CD8-positive, alpha-beta memory T cell (primary cell): ENCODE results near the gene CAMK1D. TPM values are rescaled to one million over a fixed set of nuclear protein-coding genes. Genes with fewer than 3 reads are reported as not detected.

Experiments
- CTCF ChIA-PET: fragments of 350-600 bp; sonication (Branson Sonifier 250); formaldehyde crosslinking; loops from one replicate; lab custom pipeline; 2021; ENCODE audit warnings: antibody characterized with exemption; lab: Charles Lee
- POLR2A ChIA-PET: fragments of 350-600 bp; sonication (Branson Sonifier 250); formaldehyde crosslinking; loops from one replicate; lab custom pipeline; 2021; ENCODE audit warnings: antibody characterized with exemption; lab: Charles Lee
- DNase-seq, 5 donors: peaks; one replicate each; pipeline versions ENCODE4 v3.0.0 to v3.0.0-alpha.2; 2020 to 2022; ENCODE audit warnings: mixed read lengths in 1 of 5
- H3K27ac ChIP-seq: one replicate; pipeline ENCODE4 v1.7.0; 2013; ENCODE audit warnings: low read depth, mild to moderate bottlenecking, low read length, moderate library complexity
- H3K27me3 ChIP-seq: 2 replicates; pipeline ENCODE4 v1.7.0; 2013; ENCODE audit warnings: low read length, mild to moderate bottlenecking; ENCODE audit not compliant: insufficient read depth, poor library complexity, severe bottlenecking
- H3K36me3 ChIP-seq: 2 replicates; pipeline ENCODE4 v1.7.0; 2013; ENCODE audit warnings: mild to moderate bottlenecking, low read length, moderate library complexity; ENCODE audit not compliant: insufficient read depth
- H3K4me1 ChIP-seq: 2 replicates; pipeline ENCODE4 v1.7.0; 2013; ENCODE audit warnings: mild to moderate bottlenecking, low read length, moderate library complexity; ENCODE audit not compliant: insufficient read depth
- H3K4me3 ChIP-seq: 2 replicates; pipeline ENCODE4 v1.7.0; 2013; ENCODE audit warnings: mild to moderate bottlenecking, low read length
- H3K9me3 ChIP-seq: 2 replicates; pipeline ENCODE4 v1.7.0; 2013; ENCODE audit warnings: mild to moderate bottlenecking, low read length
- H3K27ac Mint-ChIP-seq, 8 donors: one replicate each; pipeline ENCODE4 v1.8.0; 2020 to 2021; ENCODE audit warnings: mixed read lengths in 8 of 8, mild to moderate bottlenecking in 6 of 8, inconsistent platforms in 3 of 8, moderate library complexity in 3 of 8
- H3K27me3 Mint-ChIP-seq, 2 donors: one replicate each; pipeline ENCODE4 v1.8.0; 2020 to 2021; ENCODE audit warnings: mixed read lengths in 2 of 2, mild to moderate bottlenecking in 1 of 2, moderate library complexity in 1 of 2
- H3K36me3 Mint-ChIP-seq, 3 donors: one replicate each; pipeline ENCODE4 v1.8.0; 2020 to 2021; ENCODE audit warnings: mixed read lengths in 3 of 3, inconsistent platforms in 1 of 3, mild to moderate bottlenecking in 1 of 3
- H3K4me1 Mint-ChIP-seq, 3 donors: one replicate each; pipeline ENCODE4 v1.8.0; 2020 to 2021; ENCODE audit warnings: mixed read lengths in 3 of 3, inconsistent platforms in 1 of 3, mild to moderate bottlenecking in 1 of 3
- H3K4me3 Mint-ChIP-seq, 7 donors: one replicate each; pipeline ENCODE4 v1.8.0; 2020 to 2021; ENCODE audit warnings: mixed read lengths in 7 of 7, mild to moderate bottlenecking in 6 of 7, moderate library complexity in 4 of 7, inconsistent platforms in 2 of 7
- H3K9me3 Mint-ChIP-seq, 5 donors: one replicate each; pipeline ENCODE4 v1.8.0; 2020 to 2022; ENCODE audit warnings: mixed read lengths in 5 of 5, mild to moderate bottlenecking in 3 of 5, moderate library complexity in 2 of 5, inconsistent platforms in 1 of 5
- polyA plus RNA-seq: library from polyadenylated mRNA; unstranded; fragments of 300-500 nt; fragmentation: Illumina TruSeq; gene quantifications from one replicate; pipeline ENCODE4 v1.2.3, GENCODE V29; 2021
- total RNA-seq, 2 experiments: library from RNA; stranded (reverse); gene quantifications; one replicate each; pipeline ENCODE4 v1.2.3, GENCODE V29; 2021

CAMK1D gene
- total and polyA plus RNA-seq, 3 experiments from 2014 or later = 8.9 to 15.1 (median 10.0) TPM

DNA sequence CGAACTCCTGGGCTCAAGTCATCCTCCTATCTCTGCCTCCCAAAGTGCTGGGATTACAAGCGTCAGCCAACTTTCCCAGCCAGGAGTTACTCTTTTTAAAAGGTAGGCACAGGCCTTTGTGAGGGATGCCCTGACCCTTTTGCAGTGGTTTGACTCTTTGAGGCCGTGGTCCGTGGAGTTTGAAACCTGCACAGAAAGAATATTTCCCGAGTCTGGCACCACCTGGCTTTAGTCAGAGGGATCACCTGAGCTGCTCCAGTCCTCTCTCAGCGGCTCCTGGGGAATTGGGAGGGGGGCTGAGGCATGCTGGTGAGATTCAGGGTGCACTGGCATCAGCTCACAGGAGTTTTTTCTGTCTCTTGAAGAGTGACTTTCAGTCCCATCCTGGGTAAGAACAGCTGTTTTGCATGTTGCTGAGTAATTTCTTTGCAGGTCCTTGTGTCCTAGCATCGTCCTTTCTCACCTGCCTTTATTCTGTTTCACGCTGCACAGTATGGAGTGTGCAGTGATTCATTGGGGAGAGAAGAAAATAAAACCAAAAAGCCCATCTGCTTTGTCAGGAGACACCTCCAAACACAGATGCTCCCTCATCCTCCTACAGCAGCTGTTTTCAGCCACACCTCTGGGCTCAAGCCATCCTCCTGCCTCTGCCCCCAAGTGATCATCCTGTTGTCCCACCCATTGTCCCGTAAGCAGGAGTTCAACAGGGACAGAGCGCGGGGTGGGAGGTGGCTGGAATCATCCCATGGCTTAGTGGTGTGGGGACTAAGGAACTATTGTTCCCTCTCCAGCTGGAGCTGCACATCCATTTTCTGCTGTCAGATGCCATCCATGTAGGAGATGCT is 284.7 kb downstream of the CAMK1D start:
- H3K4me1 ChIP-seq = peaks cover 23% of the 10 kb centered on the region
- Mint-ChIP-seq H3K36me3 (peaks cover 0 to 3% (median 3%) of the 10 kb centered on the region in 3 donors), H3K4me1 (peaks cover 19 to 26% (median 24%) of the 10 kb centered on the region in 3 donors), H3K4me3 (no peak overlapping the region), H3K9me3 (no peaks in the 10 kb centered on the region), H3K27me3 (peaks cover 0 to 3% of the 10 kb centered on the region in 2 donors), H3K27ac (peak overlapping the region in 3 of 8 donors; percentile 33 to 87 (median 43))
- no peak for DNase-seq
- H3K4me3 ChIP-seq = no peak overlapping the region
- no peaks in the 10 kb centered on the region for H3K36me3 ChIP-seq
- POLR2A ChIA-PET = no interaction called here
- H3K27ac ChIP-seq = no peak overlapping the region
- CTCF ChIA-PET = interaction anchor here (1.3 kb wide), 1 partner anchor 24 kb away, joined by 3 read pairs; no protein-coding TSS in a partner anchor
- H3K9me3 ChIP-seq = no peaks in the 10 kb centered on the region
- no peaks in the 10 kb centered on the region for H3K27me3 ChIP-seq

DNA sequence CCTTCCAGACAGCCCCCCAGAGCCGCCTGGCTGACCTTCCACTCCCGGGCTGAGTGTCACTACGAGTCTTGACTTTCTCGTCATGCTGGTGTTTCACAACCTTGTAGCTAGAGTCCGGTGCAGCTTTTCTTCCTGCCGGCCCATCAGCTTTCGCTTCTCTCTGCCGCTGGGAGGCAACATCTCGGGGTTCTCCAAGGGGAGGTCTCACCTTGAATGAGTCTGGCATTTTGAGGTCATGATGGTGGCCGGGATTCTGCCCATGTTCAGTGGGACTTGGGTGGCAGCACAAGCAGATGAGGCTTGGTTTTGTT is 285.2 kb downstream of the CAMK1D start:
- no peaks in the 10 kb centered on the region for H3K9me3 ChIP-seq
- peaks cover 23% of the 10 kb centered on the region for H3K4me1 ChIP-seq
- H3K36me3 Mint-ChIP-seq = peaks cover 0 to 3% (median 3%) of the 10 kb centered on the region in 3 donors
- H3K27ac ChIP-seq = no peak overlapping the region
- H3K9me3 Mint-ChIP-seq = no peaks in the 10 kb centered on the region
- peak overlapping the region in 5 of 8 donors; percentile 3 to 91 (median 47) for H3K27ac Mint-ChIP-seq
- CTCF ChIA-PET = interaction anchor here (1.3 kb wide), 1 partner anchor 25 kb away, joined by 3 read pairs; no protein-coding TSS in a partner anchor
- H3K4me3 Mint-ChIP-seq = peak overlapping the region in 1 of 7 donors; percentile 45
- no peak overlapping the region for H3K4me3 ChIP-seq
- no peaks in the 10 kb centered on the region for H3K27me3 ChIP-seq
- no peak for DNase-seq
- peaks cover 0 to 3% of the 10 kb centered on the region in 2 donors for H3K27me3 Mint-ChIP-seq
- H3K36me3 ChIP-seq = no peaks in the 10 kb centered on the region
- POLR2A ChIA-PET = no interaction called here
- peaks cover 15 to 23% (median 18%) of the 10 kb centered on the region in 3 donors for H3K4me1 Mint-ChIP-seq

DNA sequence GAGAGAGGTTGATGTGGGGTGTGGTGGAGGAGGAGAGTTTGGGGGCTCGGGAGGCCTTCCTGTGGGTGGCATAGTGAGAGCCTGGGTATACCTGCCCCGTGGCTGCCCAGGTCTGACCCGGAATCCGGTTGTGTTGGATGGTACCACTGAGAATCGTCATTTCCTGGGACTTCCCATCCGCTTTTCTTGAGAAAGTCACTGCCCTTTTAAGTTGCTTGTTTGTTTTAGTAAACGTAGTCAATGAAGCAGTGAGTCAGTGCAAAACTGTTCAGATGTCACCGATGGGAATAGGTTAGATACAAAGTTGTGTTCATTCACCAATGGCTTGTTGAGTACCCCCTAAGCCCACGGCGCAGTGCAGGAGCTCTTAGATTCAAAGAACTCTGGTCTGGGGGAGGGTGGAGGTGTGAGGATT is 285.8 kb downstream of the CAMK1D start:
- Mint-ChIP-seq H3K4me3 (peak overlapping the region in 2 of 7 donors; percentile 13 to 45), H3K9me3 (no peaks in the 10 kb centered on the region), H3K27me3 (peaks cover 0 to 3% of the 10 kb centered on the region in 2 donors), H3K36me3 (peaks cover 0 to 4% (median 3%) of the 10 kb centered on the region in 3 donors), H3K4me1 (peaks cover 15 to 23% (median 16%) of the 10 kb centered on the region in 3 donors), H3K27ac (peak overlapping the region in 6 of 8 donors; percentile 2 to 91 (median 50))
- Histone ChIP-seq H3K36me3 (no peaks in the 10 kb centered on the region), H3K4me3 (no peak overlapping the region), H3K9me3 (no peaks in the 10 kb centered on the region), H3K4me1 (peaks cover 23% of the 10 kb centered on the region), H3K27ac (no peak overlapping the region), H3K27me3 (no peaks in the 10 kb centered on the region)
- ChIA-PET CTCF (no interaction called here), POLR2A (no interaction called here)
- peak in 1 of 5 donors; percentile 51 for DNase-seq

DNA sequence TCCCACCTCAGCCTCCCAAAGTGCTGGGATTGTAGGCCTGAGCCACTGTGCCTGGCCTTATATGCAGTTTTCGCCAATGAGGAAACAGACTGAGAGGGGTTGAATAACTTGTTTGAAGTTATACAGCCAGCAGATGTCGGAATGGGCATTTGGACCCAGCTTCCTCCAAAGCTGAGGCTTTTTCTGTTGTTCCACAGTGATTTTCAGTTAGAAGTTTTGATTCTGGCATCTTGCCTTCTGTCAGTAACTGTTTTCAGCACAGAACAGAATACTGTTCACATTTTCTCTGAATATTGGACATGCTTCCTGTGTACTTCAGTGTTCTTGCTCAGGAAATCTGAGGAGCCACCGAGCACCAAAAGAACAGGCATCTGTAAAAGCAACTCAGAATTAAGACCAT is 287.2 kb downstream of the CAMK1D start:
- no peak overlapping the region for H3K27ac ChIP-seq
- peaks cover 23% of the 10 kb centered on the region for H3K4me1 ChIP-seq
- H3K4me3 ChIP-seq = no peak overlapping the region
- no peak overlapping the region for H3K4me3 Mint-ChIP-seq
- peaks cover 0 to 5% (median 3%) of the 10 kb centered on the region in 3 donors for H3K36me3 Mint-ChIP-seq
- no peaks in the 10 kb centered on the region for H3K36me3 ChIP-seq
- H3K27me3 Mint-ChIP-seq = peaks cover 0 to 3% of the 10 kb centered on the region in 2 donors
- H3K4me1 Mint-ChIP-seq = peaks cover 15 to 23% (median 16%) of the 10 kb centered on the region in 3 donors
- POLR2A ChIA-PET = no interaction called here
- H3K9me3 ChIP-seq = no peaks in the 10 kb centered on the region
- no peak for DNase-seq
- H3K27ac Mint-ChIP-seq = no peak overlapping the region
- CTCF ChIA-PET = no interaction called here
- no peaks in the 10 kb centered on the region for H3K9me3 Mint-ChIP-seq
- no peaks in the 10 kb centered on the region for H3K27me3 ChIP-seq

DNA sequence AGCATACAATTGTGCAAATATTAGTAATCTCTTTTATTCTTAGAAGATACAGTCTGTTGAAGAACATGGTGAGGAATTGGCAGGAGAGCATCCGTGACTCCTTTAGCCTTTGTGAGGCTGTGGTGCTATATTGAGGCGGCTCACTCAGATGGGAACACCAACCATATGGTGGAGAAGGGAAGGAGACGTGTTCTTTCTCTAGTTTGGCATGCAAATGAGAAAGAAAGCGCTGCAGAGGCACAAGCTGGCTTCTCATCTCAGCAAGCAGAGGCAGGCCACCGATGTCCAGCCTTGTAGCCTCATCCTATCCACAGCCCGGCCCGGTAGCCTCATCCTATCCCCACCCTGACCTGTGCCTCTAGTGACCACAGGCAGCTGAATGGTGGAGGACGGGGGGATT is 288.3 kb downstream of the CAMK1D start:
- peaks cover 23% of the 10 kb centered on the region for H3K4me1 ChIP-seq
- Mint-ChIP-seq H3K27me3 (peaks cover 0 to 3% of the 10 kb centered on the region in 2 donors), H3K27ac (no peak overlapping the region), H3K9me3 (no peaks in the 10 kb centered on the region), H3K36me3 (peaks cover 0 to 3% (median 3%) of the 10 kb centered on the region in 3 donors), H3K4me1 (peaks cover 15 to 23% (median 16%) of the 10 kb centered on the region in 3 donors), H3K4me3 (no peak overlapping the region)
- ChIA-PET POLR2A (no interaction called here), CTCF (no interaction called here)
- no peak overlapping the region for H3K4me3 ChIP-seq
- H3K27ac ChIP-seq = no peak overlapping the region
- no peak for DNase-seq
- no peaks in the 10 kb centered on the region for H3K9me3 ChIP-seq
- no peaks in the 10 kb centered on the region for H3K36me3 ChIP-seq
- H3K27me3 ChIP-seq = no peaks in the 10 kb centered on the region

DNA sequence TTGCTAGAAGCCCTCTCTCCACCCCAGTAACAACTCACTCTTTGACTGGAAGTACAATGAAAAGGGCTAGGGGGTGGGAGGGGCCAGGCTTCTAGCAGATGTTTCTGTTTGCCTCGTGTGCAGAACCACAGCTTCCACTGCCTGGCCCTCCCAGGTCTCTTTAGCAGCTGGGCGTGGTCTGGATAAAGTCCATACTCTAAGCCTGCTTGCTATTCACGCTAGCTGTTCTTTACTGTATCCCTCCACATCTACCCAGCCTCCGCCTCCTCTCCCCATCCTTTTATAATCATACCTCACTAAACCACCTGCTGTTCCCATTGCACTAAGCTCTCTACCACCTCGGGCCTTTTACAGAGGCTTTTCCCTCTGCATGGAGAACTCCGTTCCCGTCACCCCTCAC is 288.8 kb downstream of the CAMK1D start:
- no peak overlapping the region for H3K4me3 ChIP-seq
- no peaks in the 10 kb centered on the region for H3K36me3 ChIP-seq
- no peaks in the 10 kb centered on the region for H3K9me3 ChIP-seq
- no peaks in the 10 kb centered on the region for H3K9me3 Mint-ChIP-seq
- ChIA-PET CTCF (no interaction called here), POLR2A (no interaction called here)
- H3K27me3 ChIP-seq = no peaks in the 10 kb centered on the region
- no peak overlapping the region for H3K4me3 Mint-ChIP-seq
- no peak for DNase-seq
- H3K4me1 ChIP-seq = peaks cover 23% of the 10 kb centered on the region
- no peak overlapping the region for H3K27ac Mint-ChIP-seq
- peaks cover 0 to 3% of the 10 kb centered on the region in 2 donors for H3K27me3 Mint-ChIP-seq
- no peak overlapping the region for H3K27ac ChIP-seq
- peaks cover 0 to 1% (median 1%) of the 10 kb centered on the region in 3 donors for H3K36me3 Mint-ChIP-seq
- H3K4me1 Mint-ChIP-seq = peaks cover 15 to 21% (median 16%) of the 10 kb centered on the region in 3 donors

DNA sequence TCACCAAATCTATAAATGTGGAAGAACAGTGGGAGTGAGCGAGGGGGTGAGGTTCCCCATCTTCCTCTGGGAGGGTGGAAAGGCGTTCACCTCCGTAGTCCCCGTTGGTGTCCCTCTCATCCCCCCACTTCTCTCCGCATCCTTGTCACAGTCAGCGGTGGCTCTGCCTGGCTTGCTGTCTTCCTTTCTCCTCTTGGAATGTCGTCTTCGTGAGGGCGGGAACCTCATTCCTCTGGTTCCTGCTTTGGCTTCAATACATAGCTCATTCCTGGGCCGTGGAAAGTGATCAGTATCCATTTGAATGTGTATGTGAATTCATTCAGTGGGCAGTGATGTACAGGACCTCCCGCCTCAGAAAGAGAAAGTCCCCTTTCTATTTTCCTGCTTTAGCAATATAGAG is 289.4 kb downstream of the CAMK1D start:
- no peaks in the 10 kb centered on the region for H3K36me3 ChIP-seq
- no peak overlapping the region for H3K27ac ChIP-seq
- Mint-ChIP-seq H3K4me1 (peaks cover 15 to 21% (median 16%) of the 10 kb centered on the region in 3 donors), H3K36me3 (peaks cover 0 to 1% (median 0%) of the 10 kb centered on the region in 3 donors), H3K27ac (peak overlapping the region in 1 of 8 donors; percentile 12), H3K4me3 (no peak overlapping the region), H3K9me3 (no peaks in the 10 kb centered on the region), H3K27me3 (peaks cover 0 to 3% of the 10 kb centered on the region in 2 donors)
- ChIA-PET CTCF (no interaction called here), POLR2A (no interaction called here)
- H3K4me1 ChIP-seq = peaks cover 23% of the 10 kb centered on the region
- no peaks in the 10 kb centered on the region for H3K9me3 ChIP-seq
- no peak for DNase-seq
- H3K27me3 ChIP-seq = no peaks in the 10 kb centered on the region
- no peak overlapping the region for H3K4me3 ChIP-seq
